ENCODE measurements around the gene CYP2R1. TPM values are rescaled to one million over a fixed set of nuclear protein-coding genes. Genes with fewer than 3 reads are reported as not detected.

Gene CYP2R1
- total and polyA plus RNA-seq, 2 experiments from 2014 or later: 11.8 to 16.4 TPM

DNA sequence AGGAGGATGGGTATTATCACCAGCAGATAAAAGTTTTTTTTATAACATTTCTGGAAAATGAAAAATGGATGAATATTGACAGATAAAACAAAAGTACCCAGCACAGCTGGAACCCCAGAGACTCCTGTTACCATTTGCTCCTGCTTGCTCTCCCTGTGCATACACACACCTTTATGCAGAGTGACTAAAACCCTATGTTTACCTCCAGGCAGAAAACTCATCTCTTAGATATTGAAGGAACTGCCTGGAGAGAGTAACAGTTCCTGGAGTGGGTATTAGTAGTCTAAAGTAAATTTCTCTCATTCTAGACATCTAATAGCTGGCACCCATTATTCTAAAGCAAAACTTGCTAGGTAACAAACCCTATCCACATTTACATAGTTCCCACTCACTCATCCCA is 38.0 kb downstream of the CYP2R1 start (continued):
- TF ChIP-seq, protein P1, sequence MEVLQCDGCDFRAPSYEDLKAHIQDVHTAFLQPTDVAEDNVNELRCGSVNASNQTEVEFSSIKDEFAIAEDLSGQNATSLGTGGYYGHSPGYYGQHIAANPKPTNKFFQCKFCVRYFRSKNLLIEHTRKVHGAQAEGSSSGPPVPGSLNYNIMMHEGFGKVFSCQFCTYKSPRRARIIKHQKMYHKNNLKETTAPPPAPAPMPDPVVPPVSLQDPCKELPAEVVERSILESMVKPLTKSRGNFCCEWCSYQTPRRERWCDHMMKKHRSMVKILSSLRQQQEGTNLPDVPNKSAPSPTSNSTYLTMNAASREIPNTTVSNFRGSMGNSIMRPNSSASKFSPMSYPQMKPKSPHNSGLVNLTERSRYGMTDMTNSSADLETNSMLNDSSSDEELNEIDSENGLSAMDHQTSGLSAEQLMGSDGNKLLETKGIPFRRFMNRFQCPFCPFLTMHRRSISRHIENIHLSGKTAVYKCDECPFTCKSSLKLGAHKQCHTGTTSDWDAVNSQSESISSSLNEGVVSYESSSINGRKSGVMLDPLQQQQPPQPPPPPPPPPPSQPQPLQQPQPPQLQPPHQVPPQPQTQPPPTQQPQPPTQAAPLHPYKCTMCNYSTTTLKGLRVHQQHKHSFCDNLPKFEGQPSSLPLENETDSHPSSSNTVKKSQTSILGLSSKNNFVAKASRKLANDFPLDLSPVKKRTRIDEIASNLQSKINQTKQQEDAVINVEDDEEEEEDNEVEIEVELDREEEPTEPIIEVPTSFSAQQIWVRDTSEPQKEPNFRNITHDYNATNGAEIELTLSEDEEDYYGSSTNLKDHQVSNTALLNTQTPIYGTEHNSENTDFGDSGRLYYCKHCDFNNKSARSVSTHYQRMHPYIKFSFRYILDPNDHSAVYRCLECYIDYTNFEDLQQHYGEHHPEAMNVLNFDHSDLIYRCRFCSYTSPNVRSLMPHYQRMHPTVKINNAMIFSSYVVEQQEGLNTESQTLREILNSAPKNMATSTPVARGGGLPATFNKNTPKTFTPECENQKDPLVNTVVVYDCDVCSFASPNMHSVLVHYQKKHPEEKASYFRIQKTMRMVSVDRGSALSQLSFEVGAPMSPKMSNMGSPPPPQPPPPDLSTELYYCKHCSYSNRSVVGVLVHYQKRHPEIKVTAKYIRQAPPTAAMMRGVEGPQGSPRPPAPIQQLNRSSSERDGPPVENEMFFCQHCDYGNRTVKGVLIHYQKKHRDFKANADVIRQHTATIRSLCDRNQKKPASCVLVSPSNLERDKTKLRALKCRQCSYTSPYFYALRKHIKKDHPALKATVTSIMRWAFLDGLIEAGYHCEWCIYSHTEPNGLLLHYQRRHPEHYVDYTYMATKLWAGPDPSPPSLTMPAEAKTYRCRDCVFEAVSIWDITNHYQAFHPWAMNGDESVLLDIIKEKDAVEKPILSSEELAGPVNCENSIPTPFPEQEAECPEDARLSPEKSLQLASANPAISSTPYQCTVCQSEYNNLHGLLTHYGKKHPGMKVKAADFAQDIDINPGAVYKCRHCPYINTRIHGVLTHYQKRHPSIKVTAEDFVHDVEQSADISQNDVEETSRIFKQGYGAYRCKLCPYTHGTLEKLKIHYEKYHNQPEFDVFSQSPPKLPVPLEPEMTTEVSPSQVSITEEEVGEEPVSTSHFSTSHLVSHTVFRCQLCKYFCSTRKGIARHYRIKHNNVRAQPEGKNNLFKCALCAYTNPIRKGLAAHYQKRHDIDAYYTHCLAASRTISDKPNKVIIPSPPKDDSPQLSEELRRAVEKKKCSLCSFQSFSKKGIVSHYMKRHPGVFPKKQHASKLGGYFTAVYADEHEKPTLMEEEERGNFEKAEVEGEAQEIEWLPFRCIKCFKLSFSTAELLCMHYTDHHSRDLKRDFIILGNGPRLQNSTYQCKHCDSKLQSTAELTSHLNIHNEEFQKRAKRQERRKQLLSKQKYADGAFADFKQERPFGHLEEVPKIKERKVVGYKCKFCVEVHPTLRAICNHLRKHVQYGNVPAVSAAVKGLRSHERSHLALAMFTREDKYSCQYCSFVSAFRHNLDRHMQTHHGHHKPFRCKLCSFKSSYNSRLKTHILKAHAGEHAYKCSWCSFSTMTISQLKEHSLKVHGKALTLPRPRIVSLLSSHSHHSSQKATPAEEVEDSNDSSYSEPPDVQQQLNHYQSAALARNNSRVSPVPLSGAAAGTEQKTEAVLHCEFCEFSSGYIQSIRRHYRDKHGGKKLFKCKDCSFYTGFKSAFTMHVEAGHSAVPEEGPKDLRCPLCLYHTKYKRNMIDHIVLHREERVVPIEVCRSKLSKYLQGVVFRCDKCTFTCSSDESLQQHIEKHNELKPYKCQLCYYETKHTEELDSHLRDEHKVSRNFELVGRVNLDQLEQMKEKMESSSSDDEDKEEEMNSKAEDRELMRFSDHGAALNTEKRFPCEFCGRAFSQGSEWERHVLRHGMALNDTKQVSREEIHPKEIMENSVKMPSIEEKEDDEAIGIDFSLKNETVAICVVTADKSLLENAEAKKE (CRISPR knock-in tag; IDR thresholded peaks at IDR 0.05): no peak
- TF ChIP-seq NANOG (IDR thresholded peaks at IDR 0.05; ENCODE audit: borderline replicate concordance) (no peak), CREB1 (CRISPR knock-in tag; IDR thresholded peaks at IDR 0.05; ENCODE audit: low read depth) (no peak), EZH2 (IDR thresholded peaks at IDR 0.05; ENCODE audit: low read depth, unreplicated experiment) (no peak), JUNB (IDR thresholded peaks at IDR 0.05; ENCODE audit: unreplicated experiment) (no peak), ZNF114 (CRISPR knock-in tag; IDR thresholded peaks at IDR 0.05) (no peak), ZNF331 (CRISPR knock-in tag; IDR thresholded peaks at IDR 0.05; ENCODE audit: low read depth) (no peak), POLR2AphosphoS5 (IDR thresholded peaks at IDR 0.05; ENCODE audit: low read depth) (no peak)
- TF ChIP-seq, protein P2, sequence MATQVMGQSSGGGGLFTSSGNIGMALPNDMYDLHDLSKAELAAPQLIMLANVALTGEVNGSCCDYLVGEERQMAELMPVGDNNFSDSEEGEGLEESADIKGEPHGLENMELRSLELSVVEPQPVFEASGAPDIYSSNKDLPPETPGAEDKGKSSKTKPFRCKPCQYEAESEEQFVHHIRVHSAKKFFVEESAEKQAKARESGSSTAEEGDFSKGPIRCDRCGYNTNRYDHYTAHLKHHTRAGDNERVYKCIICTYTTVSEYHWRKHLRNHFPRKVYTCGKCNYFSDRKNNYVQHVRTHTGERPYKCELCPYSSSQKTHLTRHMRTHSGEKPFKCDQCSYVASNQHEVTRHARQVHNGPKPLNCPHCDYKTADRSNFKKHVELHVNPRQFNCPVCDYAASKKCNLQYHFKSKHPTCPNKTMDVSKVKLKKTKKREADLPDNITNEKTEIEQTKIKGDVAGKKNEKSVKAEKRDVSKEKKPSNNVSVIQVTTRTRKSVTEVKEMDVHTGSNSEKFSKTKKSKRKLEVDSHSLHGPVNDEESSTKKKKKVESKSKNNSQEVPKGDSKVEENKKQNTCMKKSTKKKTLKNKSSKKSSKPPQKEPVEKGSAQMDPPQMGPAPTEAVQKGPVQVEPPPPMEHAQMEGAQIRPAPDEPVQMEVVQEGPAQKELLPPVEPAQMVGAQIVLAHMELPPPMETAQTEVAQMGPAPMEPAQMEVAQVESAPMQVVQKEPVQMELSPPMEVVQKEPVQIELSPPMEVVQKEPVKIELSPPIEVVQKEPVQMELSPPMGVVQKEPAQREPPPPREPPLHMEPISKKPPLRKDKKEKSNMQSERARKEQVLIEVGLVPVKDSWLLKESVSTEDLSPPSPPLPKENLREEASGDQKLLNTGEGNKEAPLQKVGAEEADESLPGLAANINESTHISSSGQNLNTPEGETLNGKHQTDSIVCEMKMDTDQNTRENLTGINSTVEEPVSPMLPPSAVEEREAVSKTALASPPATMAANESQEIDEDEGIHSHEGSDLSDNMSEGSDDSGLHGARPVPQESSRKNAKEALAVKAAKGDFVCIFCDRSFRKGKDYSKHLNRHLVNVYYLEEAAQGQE (IDR thresholded peaks at IDR 0.05; ENCODE audit: unreplicated experiment): no peak
- TF ChIP-seq, protein P3, sequence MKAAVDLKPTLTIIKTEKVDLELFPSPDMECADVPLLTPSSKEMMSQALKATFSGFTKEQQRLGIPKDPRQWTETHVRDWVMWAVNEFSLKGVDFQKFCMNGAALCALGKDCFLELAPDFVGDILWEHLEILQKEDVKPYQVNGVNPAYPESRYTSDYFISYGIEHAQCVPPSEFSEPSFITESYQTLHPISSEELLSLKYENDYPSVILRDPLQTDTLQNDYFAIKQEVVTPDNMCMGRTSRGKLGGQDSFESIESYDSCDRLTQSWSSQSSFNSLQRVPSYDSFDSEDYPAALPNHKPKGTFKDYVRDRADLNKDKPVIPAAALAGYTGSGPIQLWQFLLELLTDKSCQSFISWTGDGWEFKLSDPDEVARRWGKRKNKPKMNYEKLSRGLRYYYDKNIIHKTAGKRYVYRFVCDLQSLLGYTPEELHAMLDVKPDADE (IDR thresholded peaks at IDR 0.05): no peak
